Keratinocyte (primary cell): Measurements from ENCODE around the gene SPATA6L. TPM values are rescaled to one million over a fixed set of nuclear protein-coding genes. Genes with fewer than 3 reads are reported as not detected.

Experiments used
- DNase-seq: peaks from one replicate; pipeline ENCODE4 v3.0.0-alpha.2; 2011; ENCODE audit warnings: low read depth, missing footprints, low spot score
- FAIRE-seq: peaks from 2 replicates; lab custom pipeline; 2011; peaks lifted over from hg19 to GRCh38; lab: Jason Lieb, UNC
- H2AFZ ChIP-seq: 2 replicates; pipeline ENCODE4 v1.6.0; 2012; ENCODE audit warnings: low read length, control low read depth, inconsistent platforms; ENCODE audit not compliant: control insufficient read depth
- H3K27ac ChIP-seq: 2 replicates; pipeline ENCODE4 v1.5.1; 2011; ENCODE audit warnings: low read length; ENCODE audit not compliant: control insufficient read depth, insufficient read depth
- H3K27me3 ChIP-seq: 3 replicates; pipeline ENCODE4 v1.6.0; 2011; ENCODE audit warnings: low read length; ENCODE audit not compliant: control insufficient read depth, insufficient read depth; ENCODE audit errors: extremely low read depth
- H3K36me3 ChIP-seq, 2 experiments: 2 replicates in 1 of 2; 3 replicates in 1 of 2; pipeline ENCODE4 v1.5.1; 2011; ENCODE audit warnings: low read length in 2 of 2, mild to moderate bottlenecking in 1 of 2; ENCODE audit not compliant: control insufficient read depth in 2 of 2, insufficient read depth in 2 of 2; ENCODE audit errors: extremely low read depth in 1 of 2
- H3K4me1 ChIP-seq: 3 replicates; pipeline ENCODE4 v1.5.1; 2011; ENCODE audit warnings: low read length; ENCODE audit not compliant: control insufficient read depth, insufficient read depth; ENCODE audit errors: extremely low read depth
- H3K4me2 ChIP-seq: 3 replicates; pipeline ENCODE4 v1.6.0; 2011; ENCODE audit warnings: low read depth, low read length; ENCODE audit not compliant: control insufficient read depth, insufficient read depth; ENCODE audit errors: extremely low read depth
- H3K4me3 ChIP-seq, 3 experiments: fragments of 200-600 bp in 1 of 3; sonication (generic) in 1 of 3; 2 replicates in 2 of 3; 3 replicates in 1 of 3; pipeline ENCODE4 v1.5.1; 2011 to 2016; ENCODE audit warnings: low read length in 3 of 3, mild to moderate bottlenecking in 3 of 3, control low read depth in 2 of 3, inconsistent platforms in 1 of 3, low read depth in 1 of 3, mixed read lengths in 1 of 3, mixed run types in 1 of 3, moderate library complexity in 1 of 3; ENCODE audit not compliant: control insufficient read depth in 2 of 3, insufficient read depth in 2 of 3; ENCODE audit errors: extremely low read depth in 1 of 3
- H3K79me2 ChIP-seq: 2 replicates; pipeline ENCODE4 v1.6.0; 2012; ENCODE audit warnings: low read length; ENCODE audit not compliant: control insufficient read depth, insufficient read depth
- H3K9ac ChIP-seq: 3 replicates; pipeline ENCODE4 v1.6.0; 2011; ENCODE audit warnings: low read length; ENCODE audit not compliant: control insufficient read depth, insufficient read depth; ENCODE audit errors: extremely low read depth
- H3K9me1 ChIP-seq: 3 replicates; pipeline ENCODE4 v1.6.0; 2011; ENCODE audit warnings: low read length; ENCODE audit not compliant: control insufficient read depth, insufficient read depth; ENCODE audit errors: extremely low read depth
- H3K9me3 ChIP-seq: 2 replicates; pipeline ENCODE4 v1.5.1; 2012; ENCODE audit warnings: low read depth, low read length; ENCODE audit not compliant: control insufficient read depth
- H4K20me1 ChIP-seq: 3 replicates; pipeline ENCODE4 v1.6.0; 2011; ENCODE audit warnings: low read length; ENCODE audit not compliant: control insufficient read depth, insufficient read depth; ENCODE audit errors: extremely low read depth
- EZH2 ChIP-seq: IDR thresholded peaks from one replicate; pipeline ENCODE4 v1.6.1; 2012; ENCODE audit warnings: inconsistent platforms, mild to moderate bottlenecking, low read length, moderate library complexity
- dilution Hi-C: fragments of 300-500 bp; cut with MboI; formaldehyde crosslinking; loops from one replicate; pipeline ENCODE4 v1.7.0; 2020; ENCODE audit warnings: low sequenced_read_pairs; ENCODE audit not compliant: extremely low pct_ligation_motif_present
- polyA plus RNA-seq, 5 experiments: library from polyadenylated mRNA; depleted of rRNA in 3 of 5; stranded (reverse) in 3 of 5; stranded (forward) in 1 of 5; unstranded in 1 of 5; fragments of >200 nt; gene quantifications; 1 replicate in 1 of 5; 2 replicates in 3 of 5; 3 replicates in 1 of 5; pipeline versions ENCODE4 v1.2.1 to v1.2.3, GENCODE V29; 2011 to 2012; ENCODE audit warnings: missing spikeins in 2 of 5, low read depth in 1 of 5, low replicate concordance in 1 of 5
- TF ChIP-seq, protein P1 (sequence below), 3 experiments: IDR thresholded peaks in 1 of 3; conservative IDR thresholded peaks in 1 of 3; optimal IDR thresholded peaks in 1 of 3; 2 replicates in 2 of 3; 3 replicates in 1 of 3; pipeline versions ENCODE3 to v1.5.1; 2011; ENCODE audit warnings: low read length in 3 of 3, mild to moderate bottlenecking in 3 of 3, moderate library complexity in 2 of 3, control low read depth in 1 of 3, inconsistent platforms in 1 of 3; ENCODE audit not compliant: insufficient read depth in 2 of 3; ENCODE audit errors: extremely low read depth in 1 of 3

SPATA6L gene
- polyA plus RNA-seq, 1 donor (not counting 4 experiments of a cell fraction or from before 2014, with no cell fraction given): 0.92 TPM

DNA sequence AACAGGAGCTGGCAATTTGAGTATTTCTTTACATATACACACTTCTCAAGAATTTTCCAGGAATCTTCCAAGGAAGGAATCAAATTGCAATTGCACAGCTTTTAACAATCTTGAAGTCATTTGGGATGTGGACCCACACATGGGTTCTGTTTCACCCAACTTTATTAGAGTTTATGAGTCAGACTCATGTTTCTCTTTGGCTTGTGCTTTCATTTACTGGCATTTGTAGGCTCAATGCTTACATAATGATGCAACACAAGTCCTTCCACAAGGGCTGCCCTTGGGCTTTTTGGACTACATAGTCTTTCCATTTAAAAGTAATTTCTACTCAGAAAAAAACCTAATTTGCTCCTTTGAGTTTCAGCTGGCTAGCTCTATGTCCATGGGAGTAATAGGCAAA, 8.5 kb upstream of the SPATA6L start:
- Histone ChIP-seq H3K4me3 (no peak overlapping the region), H3K4me2 (peak overlapping the region; percentile 17), H4K20me1 (no peaks in the 10 kb centered on the region), H3K9me3 (no peaks in the 10 kb centered on the region), H3K4me1 (peaks cover 7% of the 10 kb centered on the region), H3K27ac (no peak overlapping the region), H2AFZ (no peak overlapping the region), H3K9me1 (no peaks in the 10 kb centered on the region), H3K79me2 (peaks cover 3% of the 10 kb centered on the region), H3K27me3 (no peaks in the 10 kb centered on the region), H3K9ac (no peak overlapping the region), H3K36me3 (no peaks in the 10 kb centered on the region)
- FAIRE-seq: peak; percentile 26
- dilution Hi-C loops: no loop called here
- DNase-seq: no peak
- TF ChIP-seq, protein P1, sequence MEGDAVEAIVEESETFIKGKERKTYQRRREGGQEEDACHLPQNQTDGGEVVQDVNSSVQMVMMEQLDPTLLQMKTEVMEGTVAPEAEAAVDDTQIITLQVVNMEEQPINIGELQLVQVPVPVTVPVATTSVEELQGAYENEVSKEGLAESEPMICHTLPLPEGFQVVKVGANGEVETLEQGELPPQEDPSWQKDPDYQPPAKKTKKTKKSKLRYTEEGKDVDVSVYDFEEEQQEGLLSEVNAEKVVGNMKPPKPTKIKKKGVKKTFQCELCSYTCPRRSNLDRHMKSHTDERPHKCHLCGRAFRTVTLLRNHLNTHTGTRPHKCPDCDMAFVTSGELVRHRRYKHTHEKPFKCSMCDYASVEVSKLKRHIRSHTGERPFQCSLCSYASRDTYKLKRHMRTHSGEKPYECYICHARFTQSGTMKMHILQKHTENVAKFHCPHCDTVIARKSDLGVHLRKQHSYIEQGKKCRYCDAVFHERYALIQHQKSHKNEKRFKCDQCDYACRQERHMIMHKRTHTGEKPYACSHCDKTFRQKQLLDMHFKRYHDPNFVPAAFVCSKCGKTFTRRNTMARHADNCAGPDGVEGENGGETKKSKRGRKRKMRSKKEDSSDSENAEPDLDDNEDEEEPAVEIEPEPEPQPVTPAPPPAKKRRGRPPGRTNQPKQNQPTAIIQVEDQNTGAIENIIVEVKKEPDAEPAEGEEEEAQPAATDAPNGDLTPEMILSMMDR (optimal IDR thresholded peaks at IDR 0.05 in 1 of 3, IDR thresholded peaks at IDR 0.05 in 1 of 3, conservative IDR thresholded peaks at IDR 0.05 in 1 of 3; ENCODE audit: extremely low read depth in 1 of 3, insufficient read depth in 2 of 3, low read length in 3 of 3): no peak
- TF ChIP-seq EZH2: no peak

DNA sequence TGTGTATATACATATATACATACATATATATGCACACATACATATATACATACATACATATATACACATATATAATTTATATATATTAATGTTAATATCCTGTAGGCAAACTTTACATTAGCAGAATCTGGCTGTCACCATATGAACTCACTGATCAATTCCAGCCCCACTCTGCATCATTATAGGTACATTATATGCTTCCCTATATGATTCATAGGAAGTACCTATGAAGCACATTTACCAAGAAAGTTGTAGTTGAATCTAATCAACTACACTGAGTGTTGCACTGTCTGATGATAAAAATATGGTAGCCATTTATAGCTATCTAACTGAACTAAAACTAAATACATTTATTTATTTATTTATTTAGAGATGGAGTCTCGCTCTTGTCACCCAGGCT, 5.5 kb upstream of the SPATA6L start:
- Histone ChIP-seq H3K9ac (no peak overlapping the region), H3K9me3 (no peaks in the 10 kb centered on the region), H3K9me1 (no peaks in the 10 kb centered on the region), H3K36me3 (no peaks in the 10 kb centered on the region), H3K4me3 (no peak overlapping the region), H3K4me1 (no peaks in the 10 kb centered on the region), H4K20me1 (no peaks in the 10 kb centered on the region), H3K27me3 (no peaks in the 10 kb centered on the region), H3K4me2 (no peak overlapping the region), H3K79me2 (no peaks in the 10 kb centered on the region), H2AFZ (no peak overlapping the region), H3K27ac (no peak overlapping the region)
- TF ChIP-seq, protein P1 (optimal IDR thresholded peaks at IDR 0.05 in 1 of 3, IDR thresholded peaks at IDR 0.05 in 1 of 3, conservative IDR thresholded peaks at IDR 0.05 in 1 of 3; ENCODE audit: extremely low read depth in 1 of 3, insufficient read depth in 2 of 3, low read length in 3 of 3): no peak
- TF ChIP-seq EZH2: no peak
- dilution Hi-C loops: no loop called here
- DNase-seq: no peak
- FAIRE-seq: no peak
